ENCODE data around the gene JAKMIP2.

GRCh38 chr5:147754372-147755122, 28.0 kb downstream of the JAKMIP2 start:
- TF ChIP-seq POLR2A (IDR thresholded peaks at IDR 0.05) (no peak), CTCF (IDR thresholded peaks at IDR 0.05) (no peak)

All from heart left ventricle (tissue), 13 donors.